Peyer's patch (tissue), 4 donors: Measurements from ENCODE around the gene OAF.

Experiments
- CTCF ChIP-seq, 6 experiments: fragments of 450-650 bp in 4 of 6; fragments of 200-600 bp in 2 of 6; sonication (generic) in 1 of 6; IDR thresholded peaks; one replicate each; pipeline ENCODE4 v1.5.1; 2017 to 2019; ENCODE audit warnings: antibody characterized with exemption in 6 of 6, mild to moderate bottlenecking in 3 of 6, moderate library complexity in 1 of 6
- POLR2A ChIP-seq, 2 donors: fragments of 450-650 bp; IDR thresholded peaks; one replicate each; pipeline ENCODE4 v1.5.1; 2017; ENCODE audit warnings: antibody characterized with exemption in 2 of 2, mild to moderate bottlenecking in 2 of 2, moderate library complexity in 2 of 2

DNA sequence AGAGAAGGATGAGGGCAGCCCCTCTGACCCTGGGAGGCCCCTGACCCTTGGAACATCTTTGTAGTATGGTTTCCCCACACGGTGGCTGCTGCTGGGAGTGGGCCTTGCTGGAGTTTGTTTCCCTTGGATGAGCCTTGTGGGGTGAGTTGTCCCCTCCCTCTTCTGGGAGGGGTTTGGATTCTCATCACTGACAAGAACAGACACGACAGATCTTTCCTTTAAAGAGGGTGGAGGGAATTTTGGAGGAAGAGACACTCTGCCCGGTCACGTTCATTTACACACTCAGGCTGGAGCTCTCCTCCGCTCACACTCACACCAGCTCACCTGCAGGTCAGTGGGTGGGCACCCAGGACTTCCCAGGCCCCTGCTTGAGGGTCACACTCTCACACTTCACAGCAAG is 60.8 kb downstream of the OAF start:
- no peak for TF ChIP-seq CTCF (IDR thresholded peaks at IDR 0.05)
- no peak for TF ChIP-seq POLR2A (IDR thresholded peaks at IDR 0.05)
